RWPE2 (cell line): ENCODE results near the gene CLK2.

Experiments used
- ATAC-seq: fragments of 200-7000 bp; cut with Tn5 transposase; 3 replicates; pipeline ENCODE4 v1.9.1; 2021; ENCODE audit warnings: low read depth
- DNase-seq: peaks from one replicate; pipeline ENCODE4 v3.0.0-alpha.2; 2020; ENCODE audit warnings: low spot score
- H3K27ac ChIP-seq: fragments of 450-650 bp; 2 replicates; pipeline ENCODE4 v1.5.1; 2017; ENCODE audit warnings: mild to moderate bottlenecking; ENCODE audit not compliant: poor library complexity, severe bottlenecking
- H3K27me3 ChIP-seq: fragments of 250-450 bp; sonication (Bioruptor Pico); 2 replicates; pipeline ENCODE4 v1.5.1; 2021; ENCODE audit warnings: mild to moderate bottlenecking, moderate library complexity; ENCODE audit not compliant: insufficient read depth, poor library complexity, severe bottlenecking
- H3K36me3 ChIP-seq: fragments of 250-450 bp; sonication (Bioruptor Pico); 2 replicates; pipeline ENCODE4 v1.5.1; 2020; ENCODE audit warnings: low read depth, mild to moderate bottlenecking, moderate library complexity
- H3K4me1 ChIP-seq: fragments of 250-450 bp; sonication (Bioruptor Pico); 2 replicates; pipeline ENCODE4 v1.5.1; 2021; ENCODE audit warnings: mild to moderate bottlenecking, moderate library complexity; ENCODE audit not compliant: insufficient read depth, poor library complexity, severe bottlenecking
- H3K4me3 ChIP-seq: fragments of 250-450 bp; sonication (Bioruptor Pico); 2 replicates; pipeline ENCODE4 v1.5.1; 2021; ENCODE audit warnings: mild to moderate bottlenecking, moderate library complexity; ENCODE audit not compliant: severe bottlenecking
- H3K9me3 ChIP-seq: fragments of 250-450 bp; sonication (Bioruptor Pico); 2 replicates; pipeline ENCODE4 v1.5.1; 2021; ENCODE audit warnings: mild to moderate bottlenecking, moderate library complexity; ENCODE audit not compliant: severe bottlenecking
- CTCF ChIP-seq: fragments of 450-650 bp; IDR thresholded peaks from one replicate; pipeline ENCODE4 v1.5.1; 2017; ENCODE audit warnings: mild to moderate bottlenecking, moderate library complexity; ENCODE audit not compliant: poor library complexity, severe bottlenecking

Gene CLK2

DNA sequence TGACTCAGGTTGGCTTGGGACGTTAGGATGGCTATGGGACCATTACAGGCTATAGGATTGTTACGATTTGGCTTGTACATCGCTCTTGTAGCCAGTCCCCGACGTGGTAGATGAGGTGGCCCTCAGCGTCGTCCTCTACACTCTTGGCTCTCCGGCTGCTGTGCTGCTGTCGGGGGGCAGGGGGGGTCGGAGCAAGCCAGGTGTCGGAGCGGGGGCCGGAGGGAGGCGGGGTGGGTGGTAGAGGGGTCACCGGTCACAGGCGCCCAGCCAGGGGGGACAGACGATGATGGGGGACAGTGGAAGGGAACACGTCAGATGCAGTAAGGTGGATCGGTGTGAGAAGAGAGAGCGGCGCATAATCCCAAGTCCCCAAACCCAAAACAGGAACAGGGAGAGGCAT, 4.7 kb downstream of the CLK2 start:
- no peak overlapping the region for H3K27ac ChIP-seq
- ATAC-seq: no peak
- peaks cover 3% of the 10 kb centered on the region for H3K4me1 ChIP-seq
- TF ChIP-seq CTCF: no peak
- H3K9me3 ChIP-seq: no peaks in the 10 kb centered on the region
- peaks cover 85% of the 10 kb centered on the region for H3K36me3 ChIP-seq
- no peaks in the 10 kb centered on the region for H3K27me3 ChIP-seq
- H3K4me3 ChIP-seq: no peak overlapping the region
- no peak for DNase-seq

DNA sequence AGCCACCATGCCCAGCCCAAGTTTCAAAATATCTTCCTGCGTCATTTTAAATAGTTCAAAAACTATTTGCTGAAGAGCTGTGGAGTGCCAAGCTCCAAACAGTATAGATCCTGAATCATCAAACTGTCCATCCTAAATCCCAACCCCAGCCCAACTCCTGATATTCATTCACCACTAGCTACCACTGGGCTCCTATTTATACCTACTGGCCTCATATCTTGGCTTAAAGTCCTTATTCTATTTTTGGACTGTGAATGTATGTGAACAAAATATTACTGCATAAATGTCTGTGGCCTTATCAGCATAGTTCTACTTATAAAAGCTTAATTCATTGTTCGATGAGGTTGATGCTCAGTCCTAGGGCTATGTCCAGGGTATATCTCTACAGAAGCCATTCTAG, 5.9 kb downstream of the CLK2 start:
- no peaks in the 10 kb centered on the region for H3K27me3 ChIP-seq
- no peak for DNase-seq
- no peak for TF ChIP-seq CTCF
- H3K9me3 ChIP-seq: no peaks in the 10 kb centered on the region
- no peak overlapping the region for H3K4me3 ChIP-seq
- H3K4me1 ChIP-seq: peaks cover 3% of the 10 kb centered on the region
- peaks cover 97% of the 10 kb centered on the region for H3K36me3 ChIP-seq
- no peak overlapping the region for H3K27ac ChIP-seq
- ATAC-seq: no peak

- DNase-seq: no peak
Measured at GRCh38 chr1:155266553-155266952, 6.8 kb downstream of the CLK2 start.

GRCh38 chr1:155263067-155263466, 10.2 kb downstream of the CLK2 start:
- Histone ChIP-seq H3K27ac (peak overlapping the region; percentile 45), H3K36me3 (peaks cover 78% of the 10 kb centered on the region)

More at GRCh38 chr1:155266553-155266952, 6.8 kb downstream of the CLK2 start:
- H3K36me3 ChIP-seq: peaks cover 89% of the 10 kb centered on the region
- no peaks in the 10 kb centered on the region for H3K4me1 ChIP-seq
- no peak for TF ChIP-seq CTCF
- ATAC-seq: no peak
- H3K9me3 ChIP-seq: no peaks in the 10 kb centered on the region
- H3K27ac ChIP-seq: no peak overlapping the region
- H3K27me3 ChIP-seq: no peaks in the 10 kb centered on the region
- no peak overlapping the region for H3K4me3 ChIP-seq

More at GRCh38 chr1:155263067-155263466, 10.2 kb downstream of the CLK2 start:
- TF ChIP-seq CTCF: no peak
- Histone ChIP-seq H3K9me3 (no peaks in the 10 kb centered on the region), H3K4me1 (peaks cover 6% of the 10 kb centered on the region), H3K4me3 (no peak overlapping the region), H3K27me3 (no peaks in the 10 kb centered on the region)
- ATAC-seq (no peak), DNase-seq (no peak)
